Osteoblast (primary cell): ENCODE data around the gene STEAP3. TPM values are rescaled to one million over a fixed set of nuclear protein-coding genes. Genes with fewer than 3 reads are reported as not detected.

Experiments
- DNase-seq: peaks from one replicate; pipeline ENCODE4 v3.0.0; 2011; ENCODE audit warnings: low spot score, mixed read lengths; ENCODE audit not compliant: insufficient read length; ENCODE audit errors: missing footprints
- H2AFZ ChIP-seq: 2 replicates; pipeline ENCODE4 v1.6.0; 2011; ENCODE audit warnings: mild to moderate bottlenecking, low read length
- H3K27ac ChIP-seq: 2 replicates; pipeline ENCODE4 v1.5.1; 2011; ENCODE audit warnings: mild to moderate bottlenecking, low read depth, low read length, moderate library complexity
- H3K27me3 ChIP-seq: 2 replicates; pipeline ENCODE4 v1.6.0; 2012; ENCODE audit warnings: mild to moderate bottlenecking, control low read depth, inconsistent platforms, low read length, moderate library complexity; ENCODE audit not compliant: insufficient read depth
- H3K36me3 ChIP-seq: 2 replicates; pipeline ENCODE4 v1.5.1; 2011; ENCODE audit warnings: mild to moderate bottlenecking, low read length, control low read depth, moderate library complexity; ENCODE audit not compliant: insufficient read depth
- H3K4me1 ChIP-seq: 2 replicates; pipeline ENCODE4 v1.5.1; 2011; ENCODE audit warnings: mild to moderate bottlenecking, low read length, control low read depth, moderate library complexity; ENCODE audit not compliant: insufficient read depth
- H3K4me2 ChIP-seq: 2 replicates; pipeline ENCODE4 v1.6.0; 2011; ENCODE audit warnings: mild to moderate bottlenecking, low read length; ENCODE audit not compliant: insufficient read depth
- H3K4me3 ChIP-seq: fragments of 200-600 bp; sonication (generic); 3 replicates; pipeline ENCODE4 v1.5.1; 2012; ENCODE audit warnings: mild to moderate bottlenecking, low read length, inconsistent platforms; ENCODE audit not compliant: insufficient read depth
- H3K79me2 ChIP-seq: 2 replicates; pipeline ENCODE4 v1.6.0; 2012; ENCODE audit warnings: mild to moderate bottlenecking, low read length, control low read depth, inconsistent platforms; ENCODE audit not compliant: insufficient read depth
- H3K9me3 ChIP-seq: 2 replicates; pipeline ENCODE4 v1.5.1; 2011; ENCODE audit warnings: low read depth, low read length, control low read depth
- H4K20me1 ChIP-seq: 2 replicates; pipeline ENCODE4 v1.6.0; 2012; ENCODE audit warnings: mild to moderate bottlenecking, low read length, control low read depth; ENCODE audit not compliant: insufficient read depth
- CTCF ChIP-seq: IDR thresholded peaks from 2 replicates; pipeline ENCODE4 v1.5.1; 2011; ENCODE audit warnings: mild to moderate bottlenecking, low read depth, low read length, moderate library complexity; ENCODE audit errors: extremely low read depth
- total RNA-seq: library from RNA; depleted of rRNA; stranded (reverse); fragments of >200 nt; gene quantifications from 2 replicates; pipeline ENCODE4 v1.2.3, GENCODE V29; 2012

Gene STEAP3
- total RNA-seq, 1 donor: 40.9 TPM

DNA sequence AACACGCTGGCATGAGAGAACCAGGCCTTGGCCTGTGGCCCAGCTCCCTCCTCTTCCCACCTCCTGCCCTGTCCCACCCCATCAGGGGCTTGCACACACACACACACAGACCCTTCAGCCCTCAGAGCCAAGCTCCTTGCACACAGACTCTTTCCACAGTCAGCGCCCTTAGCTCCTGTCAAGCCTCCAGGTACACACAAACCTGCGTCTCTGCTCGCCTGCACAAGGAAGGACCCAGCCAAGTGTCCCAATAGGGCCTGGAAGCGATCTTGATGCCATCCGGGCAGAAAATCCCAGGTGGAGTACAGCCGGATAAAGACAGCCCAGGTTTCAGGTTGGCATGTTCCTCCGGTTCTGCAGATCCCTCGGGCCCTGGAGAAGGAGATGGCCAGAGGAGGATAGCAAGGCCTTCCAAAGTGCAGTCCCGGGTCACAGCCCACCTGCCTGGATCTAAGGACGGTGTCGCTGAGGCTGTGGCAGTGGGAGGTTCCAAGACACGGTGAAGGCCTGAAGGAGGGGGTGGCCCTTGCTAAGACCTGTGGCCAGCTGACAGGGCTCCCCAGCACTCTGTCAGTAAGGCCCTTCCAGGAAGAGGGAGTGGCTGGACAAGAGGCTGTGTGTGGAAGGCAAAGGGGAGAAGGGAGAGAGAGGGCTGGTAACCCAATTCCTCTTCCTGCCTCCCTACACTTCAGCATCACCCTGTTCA lies 18.5 kb upstream of the STEAP3 start:
- peaks cover 22% of the 10 kb centered on the region for H3K27me3 ChIP-seq
- H3K27ac ChIP-seq: no peak overlapping the region
- H3K36me3 ChIP-seq: no peaks in the 10 kb centered on the region
- H2AFZ ChIP-seq: no peak overlapping the region
- DNase-seq: peak; percentile 36
- no peak overlapping the region for H3K4me3 ChIP-seq
- TF ChIP-seq CTCF: no peak
- no peaks in the 10 kb centered on the region for H3K79me2 ChIP-seq
- no peaks in the 10 kb centered on the region for H3K9me3 ChIP-seq
- no peaks in the 10 kb centered on the region for H3K4me1 ChIP-seq
- H3K4me2 ChIP-seq: no peak overlapping the region
- peaks cover 3% of the 10 kb centered on the region for H4K20me1 ChIP-seq

GRCh38 chr2:119206201-119206600 lies 17.4 kb upstream of the STEAP3 start:
- no peaks in the 10 kb centered on the region for H3K36me3 ChIP-seq
- H3K27ac ChIP-seq: no peak overlapping the region
- no peak overlapping the region for H2AFZ ChIP-seq
- peaks cover 13% of the 10 kb centered on the region for H3K27me3 ChIP-seq
- TF ChIP-seq CTCF: no peak
- H3K4me3 ChIP-seq: no peak overlapping the region
- DNase-seq: no peak
- H3K9me3 ChIP-seq: no peaks in the 10 kb centered on the region
- H3K79me2 ChIP-seq: no peaks in the 10 kb centered on the region
- peaks cover 3% of the 10 kb centered on the region for H4K20me1 ChIP-seq
- H3K4me1 ChIP-seq: no peaks in the 10 kb centered on the region
- no peak overlapping the region for H3K4me2 ChIP-seq

- H3K27ac ChIP-seq: no peak overlapping the region
- no peaks in the 10 kb centered on the region for H3K79me2 ChIP-seq
- H3K4me1 ChIP-seq: no peaks in the 10 kb centered on the region
- no peaks in the 10 kb centered on the region for H3K9me3 ChIP-seq
- peaks cover 11% of the 10 kb centered on the region for H3K27me3 ChIP-seq
- no peaks in the 10 kb centered on the region for H3K36me3 ChIP-seq
- DNase-seq: peak; percentile 75
- H4K20me1 ChIP-seq: peaks cover 3% of the 10 kb centered on the region
- H2AFZ ChIP-seq: no peak overlapping the region
- no peak overlapping the region for H3K4me3 ChIP-seq
- no peak overlapping the region for H3K4me2 ChIP-seq
- no peak for TF ChIP-seq CTCF
Observed at GRCh38 chr2:119207447-119207846, 16.2 kb upstream of the STEAP3 start.

DNA sequence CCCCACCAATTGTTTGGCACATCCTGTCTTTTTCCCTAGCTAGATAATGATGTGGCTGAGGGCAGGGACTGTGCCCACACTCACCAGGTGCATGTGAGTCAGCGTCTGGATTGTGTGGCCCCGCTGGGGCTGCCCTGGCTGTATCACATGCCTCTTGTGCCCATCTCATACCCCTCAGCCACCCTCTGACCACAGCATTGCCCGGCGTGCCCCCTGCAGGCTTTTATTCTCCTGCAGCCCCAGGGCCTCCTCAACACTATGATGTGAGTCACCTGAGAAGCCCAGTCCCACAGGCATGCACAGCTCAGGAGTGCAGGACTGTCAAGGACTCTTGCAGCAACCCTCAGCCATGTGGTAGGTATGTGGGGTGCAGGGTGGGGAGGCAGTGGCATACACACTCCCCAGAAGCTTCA lies 14.8 kb upstream of the STEAP3 start:
- Histone ChIP-seq H2AFZ (no peak overlapping the region), H4K20me1 (peaks cover 3% of the 10 kb centered on the region), H3K27ac (no peak overlapping the region), H3K9me3 (no peaks in the 10 kb centered on the region), H3K4me1 (no peaks in the 10 kb centered on the region), H3K79me2 (no peaks in the 10 kb centered on the region), H3K4me2 (no peak overlapping the region), H3K4me3 (no peak overlapping the region), H3K27me3 (peaks cover 11% of the 10 kb centered on the region), H3K36me3 (no peaks in the 10 kb centered on the region)
- TF ChIP-seq CTCF: no peak
- no peak for DNase-seq
